Stimulated activated CD8-positive, alpha-beta memory T cell treated with anti-CD3 and anti-CD28 coated beads, Interleukin-12 subunit alpha, Interleukin-12 subunit beta, amount 100 ng/mL, for 24 hours (primary cell): ENCODE results near the gene MED27.
"Not testable (repeated sequence)": the region's sequence is repeated elsewhere in the genome, so short reads cannot be mapped to it uniquely, and the experiment has no call there.

Source experiments
- DNase-seq: peaks from one replicate; pipeline ENCODE4 v3.0.0-alpha.2; 2020; ENCODE audit errors: extremely low read depth

The MED27 gene

GRCh38 chr9:131923132-131923671 lies 156.5 kb downstream of the MED27 start:
- no peak for DNase-seq

GRCh38 chr9:131921635-131922034 lies 158.0 kb downstream of the MED27 start:
- DNase-seq: not testable (repeated sequence)

GRCh38 chr9:131919216-131919615 lies 160.5 kb downstream of the MED27 start:
- DNase-seq: no peak

- DNase-seq: no peak
These were observed 161.2 kb downstream of the MED27 start for GRCh38 chr9:131918481-131918880.

DNA sequence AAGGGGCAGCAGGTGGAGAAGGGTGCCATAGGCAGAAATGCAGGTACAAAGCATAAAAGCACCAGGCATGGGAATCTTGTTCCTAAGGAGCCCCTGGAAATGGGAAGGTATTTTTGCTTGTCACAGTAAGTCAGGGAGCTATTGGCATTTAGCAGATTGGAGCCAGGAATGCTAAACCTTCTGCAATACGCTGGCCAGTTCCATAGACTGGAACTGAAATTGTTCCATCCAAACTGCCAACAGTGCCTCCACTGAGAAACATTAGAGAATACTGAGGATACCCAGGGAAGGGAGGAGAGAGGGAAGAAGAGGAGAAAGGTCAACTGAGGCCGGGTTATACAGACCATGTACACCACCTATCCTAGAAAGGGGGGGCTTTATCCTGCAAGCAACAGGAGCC lies 162.7 kb downstream of the MED27 start:
- DNase-seq: no peak

- no peak for DNase-seq
These were observed 164.5 kb downstream of the MED27 start for GRCh38 chr9:131915181-131915580.

DNA sequence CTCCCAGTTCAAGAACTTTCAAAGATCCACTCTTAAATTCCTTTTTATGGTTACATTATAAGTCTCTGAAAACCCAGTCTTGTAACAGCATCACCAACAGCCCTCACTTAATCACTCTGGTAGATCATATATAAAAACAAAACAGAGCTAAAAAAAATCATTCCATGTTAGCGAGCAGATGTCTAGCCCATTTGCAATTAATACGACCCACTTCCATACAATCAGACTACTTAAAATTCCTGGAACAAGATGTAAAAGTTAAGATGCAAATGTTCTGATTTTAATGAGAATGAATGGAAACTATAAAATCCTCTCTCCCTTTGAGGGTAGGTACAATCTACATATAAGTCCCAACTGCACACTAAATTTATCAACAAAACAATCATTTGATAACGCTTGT lies 167.0 kb downstream of the MED27 start:
- DNase-seq: no peak

DNA sequence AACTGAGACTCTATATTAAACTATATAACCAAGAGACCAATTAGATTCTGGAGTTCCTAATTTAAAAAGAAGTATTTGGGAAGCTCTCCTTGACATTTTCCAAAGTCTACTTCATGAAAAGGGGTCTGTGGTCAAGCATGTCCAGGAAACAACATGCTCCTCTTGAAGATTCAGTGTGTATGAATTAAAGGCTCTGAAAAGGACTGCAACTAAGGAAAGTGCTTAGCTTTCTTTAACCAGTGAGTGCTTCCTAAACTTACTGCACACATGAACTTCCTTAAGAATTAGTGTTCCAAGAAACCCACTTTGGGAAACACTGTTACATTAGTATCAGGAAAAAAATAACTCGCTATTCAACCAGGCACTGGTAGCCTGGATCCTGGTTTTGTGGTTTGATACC lies 167.6 kb downstream of the MED27 start:
- no peak for DNase-seq

DNA sequence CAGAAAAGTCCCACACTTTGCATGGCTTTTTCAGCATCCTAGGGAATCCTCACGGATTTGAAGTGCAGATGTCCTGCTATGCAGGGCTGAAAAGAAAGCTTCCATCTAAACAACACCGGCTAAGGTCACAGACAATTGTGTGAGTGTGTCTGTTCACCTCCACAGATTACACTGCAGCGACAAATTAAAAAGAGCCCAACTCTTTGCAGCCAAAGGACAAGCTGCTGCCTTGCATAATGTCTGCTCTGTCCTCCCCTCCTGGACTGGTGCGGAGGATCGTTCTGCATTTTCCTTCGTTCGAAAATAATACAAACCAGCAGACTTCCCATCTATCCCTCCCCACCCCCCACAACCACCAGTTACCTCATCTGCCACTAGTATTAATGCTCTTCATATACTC lies 169.1 kb downstream of the MED27 start:
- no peak for DNase-seq

- no peak for DNase-seq
These were observed 174.5 kb downstream of the MED27 start for GRCh38 chr9:131905144-131905543.

GRCh38 chr9:131899296-131900228 lies 180.1 kb downstream of the MED27 start:
- DNase-seq: no peak

- DNase-seq: no peak
These were observed 186.7 kb downstream of the MED27 start for GRCh38 chr9:131892902-131893500.

DNA sequence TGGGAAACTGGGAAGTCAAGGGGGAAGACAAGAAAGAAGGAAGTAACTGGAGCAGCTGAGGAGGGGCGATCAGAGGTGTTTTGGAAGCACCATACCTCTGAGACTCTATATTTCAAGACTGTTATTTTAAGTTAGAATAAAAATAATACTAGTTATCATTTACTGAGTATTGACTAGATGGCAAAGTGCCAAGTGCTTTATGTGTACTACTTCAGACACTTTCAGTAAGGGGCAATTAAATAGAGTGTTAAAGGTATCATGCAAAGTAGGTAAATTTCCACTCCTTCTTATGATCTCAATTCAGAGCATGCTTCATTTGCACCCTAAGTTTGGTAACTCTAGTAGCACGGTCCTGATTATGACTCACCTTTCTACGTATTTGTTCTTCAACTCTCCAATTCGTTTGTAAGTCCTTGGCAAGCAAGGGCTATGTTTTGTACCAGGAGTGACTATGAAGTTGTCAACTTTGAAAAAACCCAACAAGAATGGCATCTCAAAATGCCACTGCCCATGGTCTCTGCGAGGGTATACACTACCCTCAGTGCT lies 187.4 kb downstream of the MED27 start:
- DNase-seq: no peak

GRCh38 chr9:131891598-131891997 lies 188.1 kb downstream of the MED27 start:
- DNase-seq: no peak

DNA sequence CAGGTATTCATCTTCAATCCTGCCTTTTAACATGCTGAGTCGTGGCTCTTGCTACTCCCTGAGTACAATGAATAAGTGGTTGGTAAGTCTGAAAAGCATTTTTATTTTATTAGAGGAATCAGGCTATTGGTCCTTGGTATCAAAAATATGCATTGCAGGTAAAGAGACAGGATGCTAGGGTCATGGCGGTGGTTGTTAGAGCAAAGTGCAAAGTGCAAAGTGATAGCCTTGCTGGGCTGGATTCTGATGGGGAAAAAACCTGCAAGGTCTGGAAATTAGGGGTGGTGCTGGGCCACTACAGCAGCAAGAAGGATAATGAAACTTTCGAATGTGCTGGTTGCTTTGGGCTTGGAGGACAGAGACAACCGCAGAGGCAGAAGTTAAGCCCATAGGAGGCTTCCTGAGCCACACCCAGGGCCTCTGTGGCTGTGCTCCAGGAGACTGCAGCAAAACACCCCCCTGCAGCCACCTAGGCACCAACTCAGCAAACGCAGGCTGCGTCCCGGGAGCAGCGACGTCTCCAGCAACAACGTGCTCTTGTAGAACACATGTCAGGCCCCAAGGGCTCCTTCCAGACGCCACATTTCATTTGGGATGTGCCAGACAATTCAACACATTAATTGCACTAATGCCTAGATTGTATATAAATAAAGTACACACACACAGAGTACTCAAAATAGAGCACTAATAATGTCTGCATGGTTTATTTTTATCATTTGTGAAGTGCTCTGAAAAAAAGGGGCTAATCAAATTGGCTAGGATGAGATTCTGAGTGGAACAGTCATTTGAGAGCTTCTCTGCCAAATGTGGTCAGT lies 190.0 kb downstream of the MED27 start:
- no peak for DNase-seq

GRCh38 chr9:131888923-131889322 lies 190.7 kb downstream of the MED27 start:
- DNase-seq: no peak

DNA sequence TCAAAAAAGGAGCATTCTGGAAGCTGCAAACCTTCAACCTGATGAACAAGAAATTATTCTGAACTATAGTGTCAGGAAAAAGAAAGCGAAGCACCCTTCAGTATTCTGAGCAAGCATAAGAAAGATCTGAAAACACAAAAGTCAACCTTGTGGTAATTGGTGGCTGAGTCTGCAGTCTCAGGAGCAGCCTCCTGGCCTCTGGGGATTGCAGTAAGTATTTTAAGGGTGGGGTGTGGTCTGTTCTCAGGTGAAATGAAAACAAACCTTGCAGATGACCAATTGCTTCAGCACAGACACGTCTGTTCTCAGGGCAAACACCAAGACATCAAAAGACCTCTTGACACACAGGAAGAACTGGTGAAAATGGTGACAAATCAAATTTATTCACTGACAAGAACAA lies 192.0 kb downstream of the MED27 start:
- DNase-seq: no peak

DNA sequence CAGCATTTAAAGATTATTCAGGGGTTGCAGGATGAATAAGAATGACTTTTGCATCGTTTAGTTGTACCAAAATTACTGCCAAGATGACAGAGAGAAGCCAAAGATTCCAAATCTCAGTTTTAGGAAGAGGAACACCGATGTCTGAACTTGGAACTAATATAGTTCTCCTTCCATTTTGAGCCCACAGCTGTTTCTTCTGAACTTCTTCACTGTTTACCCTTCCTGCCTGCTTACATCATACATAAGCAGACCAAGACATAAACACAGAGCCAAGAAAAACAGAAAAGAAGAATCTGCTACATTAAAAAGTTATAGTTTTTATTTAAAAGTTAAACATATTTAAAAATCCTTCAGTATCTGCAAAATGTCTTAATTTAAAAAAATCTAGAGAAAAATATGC lies 192.8 kb downstream of the MED27 start:
- no peak for DNase-seq

DNA sequence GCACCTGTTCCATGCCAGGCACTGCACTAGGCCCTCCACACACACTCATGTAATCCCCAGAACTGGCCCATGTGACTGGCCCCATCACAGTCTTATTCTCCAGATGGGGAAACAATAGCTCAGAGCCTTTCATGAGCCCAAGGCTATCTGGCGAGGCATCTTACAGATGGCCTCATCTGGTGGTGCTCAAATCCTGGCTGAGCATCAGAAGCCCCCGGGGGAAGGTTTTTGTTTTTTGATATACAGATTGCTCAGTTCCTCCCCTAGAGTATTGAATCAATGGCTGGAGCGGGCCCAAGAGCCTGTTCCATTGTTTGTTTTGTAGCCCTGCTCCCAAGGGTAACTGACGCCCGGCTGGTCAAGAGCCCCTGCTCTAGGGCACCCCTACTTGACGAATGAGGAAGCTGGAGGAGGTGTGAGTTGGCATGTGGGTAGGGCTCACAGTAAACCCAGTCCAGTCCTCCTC lies 194.5 kb downstream of the MED27 start:
- no peak for DNase-seq

DNA sequence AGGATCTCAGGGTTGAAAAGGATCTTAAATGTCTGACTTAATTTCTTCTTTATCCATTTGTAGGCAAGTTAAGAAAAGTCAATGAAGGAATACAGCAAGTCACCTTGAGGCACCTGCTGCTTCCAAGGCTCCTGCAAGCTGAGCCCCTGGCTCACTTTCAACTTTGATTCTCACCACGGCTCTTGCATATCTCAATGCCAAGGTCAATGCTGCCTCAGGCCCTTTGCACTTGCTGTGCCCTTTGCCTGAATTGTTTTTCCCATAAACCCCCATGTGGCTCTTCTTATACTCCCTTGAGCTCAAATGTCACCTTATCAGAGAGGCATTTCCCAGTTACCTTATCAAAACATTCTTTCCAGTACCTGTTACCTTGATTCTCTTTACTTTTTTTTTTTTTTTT lies 195.4 kb downstream of the MED27 start:
- no peak for DNase-seq

DNA sequence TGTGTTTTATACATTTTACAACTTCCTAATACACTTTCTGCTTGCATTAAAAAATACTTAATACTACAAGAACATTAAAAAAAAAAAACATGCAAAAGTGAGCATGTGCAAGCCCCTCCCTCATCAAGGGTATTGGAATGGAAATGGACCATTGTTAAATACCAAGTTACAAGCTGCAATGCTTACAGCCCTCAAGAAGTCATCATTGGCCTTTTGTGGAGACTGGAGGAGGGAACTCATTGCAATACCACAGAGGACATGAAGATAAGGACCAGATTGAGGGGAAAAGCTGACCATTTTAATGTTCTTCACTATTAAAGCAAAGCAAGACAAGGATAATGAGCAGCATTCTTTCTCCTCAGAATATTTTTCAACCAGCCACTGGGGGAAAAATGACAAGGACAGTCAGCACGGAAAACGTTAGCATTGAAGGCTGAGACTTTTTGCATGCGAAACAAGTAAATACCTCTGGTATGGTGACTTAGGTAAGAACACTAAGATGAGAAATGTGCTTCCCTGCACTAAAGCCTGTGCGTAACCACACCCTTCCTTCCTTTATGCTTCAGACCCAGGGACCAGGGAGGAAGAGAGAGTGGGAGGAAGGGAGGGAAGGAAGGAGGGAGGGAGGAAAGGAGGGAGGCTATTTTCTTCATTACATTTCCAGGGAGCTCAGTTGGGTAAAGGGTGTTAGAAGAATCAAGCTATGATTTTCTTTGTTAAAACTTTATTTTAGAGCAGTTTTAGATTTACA lies 198.7 kb downstream of the MED27 start:
- no peak for DNase-seq
